ENCODE data around the gene PLPP1.

PLPP1 gene

DNA sequence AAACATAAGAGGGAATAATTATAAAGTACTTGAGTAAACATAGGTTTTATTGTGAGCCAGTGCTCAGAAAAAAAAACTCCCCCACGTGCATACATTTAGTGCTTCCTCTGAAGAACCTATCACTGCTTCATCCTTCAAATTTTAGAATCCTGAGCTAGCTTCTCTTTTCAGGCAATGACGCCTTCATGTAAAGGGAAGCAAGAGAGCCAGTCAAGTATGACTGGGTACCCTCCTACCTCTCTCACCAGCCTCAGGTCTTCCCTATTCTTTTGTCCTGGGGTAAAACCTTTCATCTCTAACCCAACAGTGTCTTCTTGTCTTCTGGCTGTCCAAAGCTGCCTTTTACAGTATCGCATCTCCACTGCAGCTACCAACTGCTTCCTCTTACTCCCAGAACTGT is 32.0 kb downstream of the PLPP1 start:
- no peak for TF ChIP-seq EZH2 (IDR thresholded peaks at IDR 0.05)
- DNase-seq (ENCODE audit: low read depth, low spot score), result no peak
- no peak overlapping the region for H3K4me3 ChIP-seq
- H3K9me3 ChIP-seq (ENCODE audit: low read depth, low read length), result no peaks in the 10 kb centered on the region
- H3K9ac ChIP-seq (ENCODE audit: insufficient read length), result no peak overlapping the region
- no peak overlapping the region for H3K27ac ChIP-seq
- H3K36me3 ChIP-seq (ENCODE audit: insufficient read depth, low read length), result no peaks in the 10 kb centered on the region

DNA sequence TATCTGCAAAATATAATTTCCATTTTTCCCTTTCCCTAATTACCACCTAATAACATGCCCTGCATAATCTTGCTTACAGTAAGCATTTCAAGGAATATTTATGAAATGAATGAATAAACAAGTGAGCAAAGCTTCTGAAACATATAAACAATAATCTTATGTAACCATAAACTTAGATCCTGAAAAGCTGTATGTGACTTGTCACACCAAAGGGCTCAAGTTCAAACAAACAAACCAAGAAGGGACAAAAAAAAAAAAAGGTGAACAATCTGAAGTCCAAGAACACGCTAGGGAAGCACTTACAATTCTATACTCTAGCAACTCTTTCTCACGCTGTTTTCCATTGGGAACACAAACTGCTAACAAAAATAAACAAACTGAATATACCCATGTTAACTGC is 36.3 kb downstream of the PLPP1 start:
- Histone ChIP-seq H3K4me3 (no peak overlapping the region), H3K9me3 (ENCODE audit: low read depth, low read length) (no peaks in the 10 kb centered on the region), H3K36me3 (ENCODE audit: insufficient read depth, low read length) (no peaks in the 10 kb centered on the region), H3K9ac (ENCODE audit: insufficient read length) (no peak overlapping the region), H3K27ac (no peak overlapping the region)
- DNase-seq (ENCODE audit: low read depth, low spot score), result no peak
- no peak for TF ChIP-seq EZH2 (IDR thresholded peaks at IDR 0.05)
- TF ChIP-seq FOXP2 (optimal IDR thresholded peaks at IDR 0.05; ENCODE audit: control extremely low read depth, extremely low read length, insufficient read depth), result no peak
- TF ChIP-seq POLR2AphosphoS5 (IDR thresholded peaks at IDR 0.05; ENCODE audit: borderline replicate concordance, low read depth, low read length), result no peak

DNA sequence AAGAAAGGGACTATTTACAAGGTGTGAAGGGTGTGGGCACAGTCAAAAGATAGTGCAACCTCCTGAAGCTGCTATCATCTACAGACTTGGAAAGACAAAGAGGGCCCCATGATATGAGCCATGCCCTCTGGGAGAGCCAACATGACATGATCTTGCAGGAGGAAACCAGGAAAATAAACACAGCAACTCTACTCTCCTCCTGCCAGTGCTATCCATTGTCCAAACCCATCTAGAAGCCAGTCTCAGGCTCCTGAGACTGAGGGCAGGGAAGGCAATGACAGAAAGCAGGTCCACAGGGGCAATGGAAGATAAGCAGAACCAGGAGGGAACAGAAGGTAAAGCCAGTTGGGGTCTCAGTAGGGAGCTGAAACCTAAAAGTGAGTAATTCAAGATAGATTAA is 37.1 kb downstream of the PLPP1 start:
- Histone ChIP-seq H3K27ac (no peak overlapping the region), H3K36me3 (ENCODE audit: insufficient read depth, low read length) (no peaks in the 10 kb centered on the region), H3K9me3 (ENCODE audit: low read depth, low read length) (no peaks in the 10 kb centered on the region), H3K9ac (ENCODE audit: insufficient read length) (no peak overlapping the region), H3K4me3 (no peak overlapping the region)
- no peak for DNase-seq (ENCODE audit: low read depth, low spot score)
- TF ChIP-seq POLR2AphosphoS5 (IDR thresholded peaks at IDR 0.05; ENCODE audit: borderline replicate concordance, low read depth, low read length) (no peak), EZH2 (IDR thresholded peaks at IDR 0.05) (no peak), FOXP2 (optimal IDR thresholded peaks at IDR 0.05; ENCODE audit: control extremely low read depth, extremely low read length, insufficient read depth) (no peak)

DNA sequence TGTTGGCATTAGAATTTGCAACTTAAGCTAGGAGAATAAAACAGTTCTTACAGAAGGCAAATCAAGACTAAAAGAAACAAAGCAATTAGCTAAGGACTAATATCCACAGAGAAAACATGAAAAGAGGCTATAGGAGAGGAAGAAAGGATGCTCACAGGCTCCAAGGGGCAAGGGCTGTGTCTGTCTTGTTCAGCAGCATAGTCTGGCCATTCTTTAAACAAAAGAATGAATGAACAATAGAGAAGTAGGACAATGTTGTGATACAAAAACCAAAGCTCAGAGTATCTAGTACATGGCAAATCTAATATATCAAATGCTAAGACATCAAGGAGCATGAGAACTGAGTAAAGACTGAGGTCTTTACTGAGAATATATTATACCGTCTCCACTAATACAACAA is 39.5 kb downstream of the PLPP1 start:
- Histone ChIP-seq H3K4me3 (no peak overlapping the region), H3K9ac (ENCODE audit: insufficient read length) (no peak overlapping the region), H3K9me3 (ENCODE audit: low read depth, low read length) (no peaks in the 10 kb centered on the region), H3K27ac (no peak overlapping the region), H3K36me3 (ENCODE audit: insufficient read depth, low read length) (no peaks in the 10 kb centered on the region)
- no peak for DNase-seq (ENCODE audit: low read depth, low spot score)
- no peak for TF ChIP-seq POLR2AphosphoS5 (IDR thresholded peaks at IDR 0.05; ENCODE audit: borderline replicate concordance, low read depth, low read length)
- no peak for TF ChIP-seq EZH2 (IDR thresholded peaks at IDR 0.05)
- no peak for TF ChIP-seq FOXP2 (optimal IDR thresholded peaks at IDR 0.05; ENCODE audit: control extremely low read depth, extremely low read length, insufficient read depth)

DNA sequence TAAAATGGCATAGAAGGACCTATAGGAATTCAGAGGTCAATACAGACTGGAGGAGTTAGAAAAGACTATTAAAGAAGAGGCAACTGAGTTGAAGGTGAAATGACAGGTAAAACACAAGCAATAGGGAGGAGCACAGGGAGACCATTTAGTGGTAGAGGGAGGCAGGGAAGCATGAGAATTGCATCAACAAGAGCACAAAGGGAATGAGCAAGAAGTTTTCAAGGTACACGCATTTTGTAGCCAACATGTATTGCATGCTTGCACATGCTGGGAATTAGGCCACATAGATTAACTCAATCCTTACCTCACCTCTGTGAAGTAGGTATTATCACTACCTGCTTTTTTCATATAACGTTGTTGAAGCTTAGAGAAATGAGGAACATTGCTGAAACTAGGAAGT is 42.3 kb downstream of the PLPP1 start:
- no peak overlapping the region for H3K9ac ChIP-seq (ENCODE audit: insufficient read length)
- no peak for DNase-seq (ENCODE audit: low read depth, low spot score)
- no peak overlapping the region for H3K27ac ChIP-seq
- TF ChIP-seq FOXP2 (optimal IDR thresholded peaks at IDR 0.05; ENCODE audit: control extremely low read depth, extremely low read length, insufficient read depth), result no peak
- H3K36me3 ChIP-seq (ENCODE audit: insufficient read depth, low read length), result no peaks in the 10 kb centered on the region
- no peaks in the 10 kb centered on the region for H3K9me3 ChIP-seq (ENCODE audit: low read depth, low read length)
- H3K4me3 ChIP-seq, result no peak overlapping the region

DNA sequence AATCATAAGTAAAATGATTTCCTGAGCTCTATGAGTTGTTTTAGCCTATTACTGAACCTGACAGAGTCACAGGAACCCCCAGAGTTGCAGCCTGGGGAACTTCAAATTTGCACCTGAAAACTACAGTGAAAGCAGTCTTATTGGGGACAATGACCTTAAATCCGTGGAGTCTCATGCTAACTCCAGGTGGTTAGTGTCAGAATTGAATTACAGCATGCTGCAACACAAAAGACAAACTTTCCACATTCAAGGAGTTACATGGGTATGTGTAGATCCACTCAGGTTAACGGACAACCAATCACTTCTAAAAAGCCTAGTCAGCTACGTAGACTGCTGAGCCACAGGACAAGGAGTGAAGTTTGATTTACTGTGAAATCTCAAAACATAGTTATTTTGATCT is 49.7 kb downstream of the PLPP1 start:
- Histone ChIP-seq H3K36me3 (ENCODE audit: insufficient read depth, low read length) (no peaks in the 10 kb centered on the region), H3K9me3 (ENCODE audit: low read depth, low read length) (no peaks in the 10 kb centered on the region), H3K9ac (ENCODE audit: insufficient read length) (no peak overlapping the region), H3K27ac (no peak overlapping the region), H3K4me3 (no peak overlapping the region)
- no peak for TF ChIP-seq POLR2AphosphoS5 (IDR thresholded peaks at IDR 0.05; ENCODE audit: borderline replicate concordance, low read depth, low read length)
- no peak for TF ChIP-seq FOXP2 (optimal IDR thresholded peaks at IDR 0.05; ENCODE audit: control extremely low read depth, extremely low read length, insufficient read depth)
- TF ChIP-seq EZH2 (IDR thresholded peaks at IDR 0.05), result no peak
- no peak for DNase-seq (ENCODE audit: low read depth, low spot score)

DNA sequence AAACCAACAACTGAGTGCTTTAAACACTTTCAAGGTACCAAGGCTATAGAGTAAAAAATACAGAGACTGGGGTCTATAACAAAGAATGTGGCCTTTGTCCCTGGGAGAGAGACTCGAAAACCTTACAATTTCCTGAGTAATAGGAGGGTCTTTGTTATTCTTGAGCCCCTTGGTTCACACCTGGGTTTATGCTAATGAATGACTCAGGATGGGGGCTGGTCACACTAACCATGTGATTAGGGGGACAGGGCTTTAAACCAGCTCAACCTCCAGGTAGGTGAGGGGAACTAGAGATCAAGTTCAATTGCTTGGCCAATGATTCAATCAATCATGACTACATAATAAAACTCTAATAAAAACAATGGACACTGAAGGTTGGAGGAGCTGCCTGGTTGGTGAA is 50.2 kb downstream of the PLPP1 start:
- Histone ChIP-seq H3K4me3 (no peak overlapping the region), H3K36me3 (ENCODE audit: insufficient read depth, low read length) (no peaks in the 10 kb centered on the region), H3K9me3 (ENCODE audit: low read depth, low read length) (no peaks in the 10 kb centered on the region), H3K9ac (ENCODE audit: insufficient read length) (no peak overlapping the region), H3K27ac (no peak overlapping the region)
- no peak for DNase-seq (ENCODE audit: low read depth, low spot score)
- TF ChIP-seq EZH2 (IDR thresholded peaks at IDR 0.05) (no peak), FOXP2 (optimal IDR thresholded peaks at IDR 0.05; ENCODE audit: control extremely low read depth, extremely low read length, insufficient read depth) (no peak), POLR2AphosphoS5 (IDR thresholded peaks at IDR 0.05; ENCODE audit: borderline replicate concordance, low read depth, low read length) (no peak)

DNA sequence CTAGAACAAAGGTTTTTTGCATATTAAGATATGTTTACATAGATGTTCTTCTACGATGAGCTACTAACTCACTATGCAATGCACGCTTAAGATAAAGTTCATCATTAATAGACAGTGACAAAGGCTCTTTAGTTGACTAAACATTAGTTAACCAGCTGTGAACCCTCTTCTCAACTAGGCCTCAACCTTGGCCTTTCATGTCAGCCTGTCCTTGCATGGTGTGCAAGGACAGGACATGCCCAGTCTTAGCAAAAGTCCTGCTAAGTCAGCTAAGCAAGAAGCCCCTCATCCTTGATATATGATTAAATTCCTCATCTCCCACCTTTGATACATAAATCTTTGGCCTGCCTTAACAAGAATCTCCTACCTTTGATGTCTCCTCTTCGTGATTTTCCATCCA is 50.9 kb downstream of the PLPP1 start:
- TF ChIP-seq FOXP2 (optimal IDR thresholded peaks at IDR 0.05; ENCODE audit: control extremely low read depth, extremely low read length, insufficient read depth) (no peak), EZH2 (IDR thresholded peaks at IDR 0.05) (no peak), POLR2AphosphoS5 (IDR thresholded peaks at IDR 0.05; ENCODE audit: borderline replicate concordance, low read depth, low read length) (no peak)
- H3K27ac ChIP-seq, result no peak overlapping the region
- H3K36me3 ChIP-seq (ENCODE audit: insufficient read depth, low read length), result no peaks in the 10 kb centered on the region
- no peak overlapping the region for H3K4me3 ChIP-seq
- no peak overlapping the region for H3K9ac ChIP-seq (ENCODE audit: insufficient read length)
- H3K9me3 ChIP-seq (ENCODE audit: low read depth, low read length), result no peaks in the 10 kb centered on the region
- DNase-seq (ENCODE audit: low read depth, low spot score), result no peak

DNA sequence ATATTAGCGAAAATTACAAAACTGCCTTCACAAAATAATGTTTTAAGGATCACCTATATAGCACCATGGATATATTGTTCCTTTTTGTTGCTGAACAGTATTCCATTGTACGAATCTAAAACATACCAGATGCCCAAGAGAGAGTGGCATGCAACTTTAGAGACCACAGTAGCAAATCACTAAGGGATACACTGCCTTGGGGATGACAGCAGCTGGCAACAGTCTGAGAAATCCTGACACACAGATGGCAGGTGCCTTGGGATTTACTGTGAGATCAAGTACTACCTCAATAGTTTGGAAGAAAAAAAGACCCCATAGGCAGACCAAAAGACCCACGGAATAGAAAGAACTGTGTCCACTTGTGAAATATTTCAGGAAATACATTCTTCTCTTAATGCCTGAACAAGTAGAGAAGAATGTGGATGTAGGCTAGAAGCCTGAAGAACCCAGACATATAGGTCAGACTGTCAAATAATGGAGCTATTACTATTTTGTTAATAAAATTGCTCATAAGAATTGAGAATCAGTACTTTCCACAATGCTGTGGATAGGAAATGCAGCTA is 53.4 kb downstream of the PLPP1 start:
- TF ChIP-seq FOXP2 (optimal IDR thresholded peaks at IDR 0.05; ENCODE audit: control extremely low read depth, extremely low read length, insufficient read depth), result no peak
- TF ChIP-seq EZH2 (IDR thresholded peaks at IDR 0.05), result no peak
- TF ChIP-seq POLR2AphosphoS5 (IDR thresholded peaks at IDR 0.05; ENCODE audit: borderline replicate concordance, low read depth, low read length), result no peak
- H3K36me3 ChIP-seq (ENCODE audit: insufficient read depth, low read length), result no peaks in the 10 kb centered on the region
- H3K4me3 ChIP-seq, result no peak overlapping the region
- no peak overlapping the region for H3K9ac ChIP-seq (ENCODE audit: insufficient read length)
- no peaks in the 10 kb centered on the region for H3K9me3 ChIP-seq (ENCODE audit: low read depth, low read length)
- DNase-seq (ENCODE audit: low read depth, low spot score), result no peak
- no peak overlapping the region for H3K27ac ChIP-seq

Measured in SK-N-MC (cell line).